ENCODE measurements around the gene FZD1. TPM values are rescaled to one million over a fixed set of nuclear protein-coding genes. Genes with fewer than 3 reads are reported as not detected.

The FZD1 gene
- polyA plus RNA-seq, 1 donor = 13.2 TPM

DNA sequence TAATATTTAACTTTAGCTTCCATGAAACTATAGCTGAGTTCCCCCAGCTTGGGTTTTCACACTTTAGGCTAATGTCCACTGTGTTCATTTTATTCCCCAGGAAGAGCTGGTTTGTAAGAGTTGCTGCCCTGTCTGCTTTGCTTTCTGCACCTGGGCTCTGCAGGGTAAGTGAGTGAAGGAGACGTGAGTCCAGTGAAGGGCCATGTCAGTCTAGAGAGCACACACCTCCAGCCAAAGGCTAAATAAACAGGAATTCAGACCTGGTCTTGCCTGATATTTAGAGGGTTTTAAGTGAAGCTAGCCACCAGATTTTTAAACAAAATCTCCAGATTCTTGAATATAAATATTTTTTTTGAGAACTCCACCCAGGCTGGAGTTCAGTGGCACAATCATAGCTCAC lies 24.5 kb upstream of the FZD1 start:
- Histone ChIP-seq H3K4me3 (ENCODE audit: low read length) (no peak overlapping the region), H3K36me3 (ENCODE audit: control insufficient read depth, insufficient read depth, low read length) (no peaks in the 10 kb centered on the region), H3K27me3 (ENCODE audit: control insufficient read depth, insufficient read depth, low read length) (no peaks in the 10 kb centered on the region), H3K4me1 (ENCODE audit: control insufficient read depth, insufficient read depth, low read length) (peaks cover 24% of the 10 kb centered on the region), H3K9me3 (ENCODE audit: control insufficient read depth, low read depth, low read length) (no peaks in the 10 kb centered on the region), H3K27ac (ENCODE audit: low read length) (peak overlapping the region; percentile 6)
- DNase-seq = peak in 1 of 2 donors; percentile 15
- no CpG with 5 or more reads among the region's 1 CpG for WGBS (ENCODE audit: insufficient coverage, low lambda C conversion rate)

DNA sequence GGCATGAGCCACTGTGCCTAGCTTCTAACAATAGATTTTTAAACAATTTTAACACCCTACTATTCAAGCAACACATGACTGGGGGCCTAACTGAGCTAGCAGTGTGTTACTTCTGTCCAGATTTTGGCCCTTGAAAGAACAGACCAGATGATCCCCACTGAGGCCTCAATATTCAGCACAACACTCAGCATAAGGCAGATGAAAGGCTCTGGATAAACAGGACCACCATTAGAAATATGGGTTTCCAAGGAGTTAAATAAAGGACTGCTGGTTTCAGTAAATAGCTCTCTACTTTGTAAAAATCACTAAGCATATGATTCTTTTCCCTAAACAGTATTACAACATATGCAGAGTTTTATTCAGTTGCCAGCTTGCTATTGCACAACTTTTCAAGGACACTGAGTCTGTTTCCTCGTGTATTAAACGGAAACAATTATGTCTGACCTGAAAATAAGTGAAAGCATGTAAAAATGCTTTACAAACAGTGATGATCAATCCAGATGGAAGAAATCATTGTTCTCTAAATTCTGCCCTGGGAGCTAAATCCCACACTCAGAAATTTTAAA lies 23.8 kb upstream of the FZD1 start:
- H3K36me3 ChIP-seq (ENCODE audit: control insufficient read depth, insufficient read depth, low read length) = no peaks in the 10 kb centered on the region
- H3K27ac ChIP-seq (ENCODE audit: low read length) = peak overlapping the region; percentile 4
- H3K9me3 ChIP-seq (ENCODE audit: control insufficient read depth, low read depth, low read length) = no peaks in the 10 kb centered on the region
- no peak overlapping the region for H3K4me3 ChIP-seq (ENCODE audit: low read length)
- peak in 1 of 2 donors; percentile 61 for DNase-seq
- no peaks in the 10 kb centered on the region for H3K27me3 ChIP-seq (ENCODE audit: control insufficient read depth, insufficient read depth, low read length)
- peaks cover 24% of the 10 kb centered on the region for H3K4me1 ChIP-seq (ENCODE audit: control insufficient read depth, insufficient read depth, low read length)
- no CpG with 5 or more reads among the region's 2 CpGs for WGBS (ENCODE audit: insufficient coverage, low lambda C conversion rate)

DNA sequence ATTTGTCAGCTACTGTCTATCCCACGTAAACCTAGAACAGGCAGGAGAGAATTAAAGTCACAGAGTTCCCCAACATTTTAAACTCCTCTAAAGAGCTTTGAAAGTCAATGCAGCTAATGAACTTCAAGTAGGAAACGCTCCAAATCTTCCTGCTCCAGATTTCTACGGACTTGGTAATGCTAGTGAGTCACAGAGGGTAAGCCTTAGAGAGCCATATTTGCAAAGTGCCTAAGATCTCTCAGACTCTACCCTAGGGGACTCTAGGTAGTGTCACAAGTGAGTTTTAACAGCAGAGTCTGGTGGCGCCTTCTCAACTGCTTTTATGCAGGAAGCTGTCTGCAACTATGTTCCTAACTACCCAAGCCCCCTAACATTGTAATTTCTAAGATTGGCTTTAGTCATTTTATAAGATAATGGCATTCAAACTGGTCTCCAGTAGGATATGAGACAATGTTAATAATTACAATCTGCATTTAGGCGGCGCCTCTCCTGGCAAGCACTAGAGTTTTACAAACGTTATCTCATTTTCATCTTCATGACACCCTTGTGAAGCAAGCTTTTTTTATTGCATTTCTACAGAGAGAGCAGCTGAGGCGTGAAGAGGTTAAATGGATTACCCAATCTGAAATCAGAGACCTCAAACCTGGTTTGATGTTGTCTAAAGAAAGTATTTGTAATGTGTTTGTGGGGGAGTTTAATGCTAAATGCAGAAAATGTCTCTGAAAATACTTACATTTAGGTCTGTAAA lies 22.0 kb upstream of the FZD1 start:
- H3K9me3 ChIP-seq (ENCODE audit: control insufficient read depth, low read depth, low read length) = no peaks in the 10 kb centered on the region
- no peaks in the 10 kb centered on the region for H3K27me3 ChIP-seq (ENCODE audit: control insufficient read depth, insufficient read depth, low read length)
- no peaks in the 10 kb centered on the region for H3K36me3 ChIP-seq (ENCODE audit: control insufficient read depth, insufficient read depth, low read length)
- 71% methylated on average over 1 of the region's 8 CpGs for WGBS (ENCODE audit: insufficient coverage, low lambda C conversion rate)
- H3K27ac ChIP-seq (ENCODE audit: low read length) = no peak overlapping the region
- H3K4me3 ChIP-seq (ENCODE audit: low read length) = no peak overlapping the region
- peaks cover 24% of the 10 kb centered on the region for H3K4me1 ChIP-seq (ENCODE audit: control insufficient read depth, insufficient read depth, low read length)
- DNase-seq = peak in 1 of 2 donors; percentile 42

DNA sequence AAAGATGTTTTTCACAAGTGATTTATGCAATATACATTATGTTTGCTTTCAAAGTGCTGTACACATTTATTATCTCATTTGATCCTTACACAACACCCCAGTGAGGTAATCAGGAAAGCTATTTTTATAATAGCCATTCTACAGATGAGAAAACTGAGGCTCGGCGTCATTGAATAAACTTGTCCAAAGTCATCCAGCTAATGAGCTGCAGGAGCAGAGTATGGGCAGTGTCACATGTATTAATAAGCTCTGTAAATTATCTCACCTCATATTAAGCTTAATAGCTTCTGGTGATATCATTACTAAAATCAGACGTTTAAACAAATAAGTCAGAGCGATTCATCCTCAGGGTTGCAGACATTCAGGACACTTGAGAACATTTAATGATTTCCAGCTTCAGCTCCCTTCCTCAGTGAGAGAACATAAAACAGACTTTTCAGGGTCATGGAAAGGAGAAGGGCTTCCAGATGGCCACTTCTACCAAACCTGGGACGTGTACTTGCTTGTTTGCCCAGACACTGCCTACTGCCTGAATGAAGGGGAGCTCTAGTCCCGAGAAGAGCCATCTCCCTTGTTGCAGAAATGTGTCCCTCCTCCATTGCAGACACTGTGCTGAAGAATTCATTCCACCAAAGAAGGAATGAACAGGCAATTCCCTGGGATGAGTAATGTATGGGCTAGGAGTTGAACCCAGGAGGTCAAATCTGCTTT lies 20.5 kb upstream of the FZD1 start:
- no CpG with 5 or more reads among the region's 6 CpGs for WGBS (ENCODE audit: insufficient coverage, low lambda C conversion rate)
- Histone ChIP-seq H3K9me3 (ENCODE audit: control insufficient read depth, low read depth, low read length) (no peaks in the 10 kb centered on the region), H3K27me3 (ENCODE audit: control insufficient read depth, insufficient read depth, low read length) (no peaks in the 10 kb centered on the region), H3K4me1 (ENCODE audit: control insufficient read depth, insufficient read depth, low read length) (peaks cover 24% of the 10 kb centered on the region), H3K27ac (ENCODE audit: low read length) (no peak overlapping the region), H3K4me3 (ENCODE audit: low read length) (no peak overlapping the region), H3K36me3 (ENCODE audit: control insufficient read depth, insufficient read depth, low read length) (no peaks in the 10 kb centered on the region)
- no peak for DNase-seq

DNA sequence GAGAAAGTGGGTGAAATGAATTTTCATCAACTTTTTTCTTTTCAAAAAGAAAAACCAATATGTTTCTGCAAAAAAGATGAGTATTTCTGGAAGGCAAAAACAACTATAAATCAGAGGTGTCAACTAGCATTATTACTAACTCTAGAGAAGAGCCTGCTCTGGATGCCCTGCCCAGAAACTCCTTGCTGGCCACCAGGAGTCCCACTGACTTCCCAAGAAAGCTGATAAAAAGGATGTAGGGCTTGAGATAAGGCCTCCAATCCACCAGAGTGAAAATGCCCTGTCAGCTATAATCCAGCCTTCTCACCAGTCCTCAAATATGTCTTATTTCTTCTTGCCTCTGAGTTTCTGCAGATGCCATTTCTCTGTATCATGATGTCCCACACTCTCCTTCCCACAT lies 16.7 kb upstream of the FZD1 start:
- H3K27ac ChIP-seq (ENCODE audit: low read length) = no peak overlapping the region
- H3K9me3 ChIP-seq (ENCODE audit: control insufficient read depth, low read depth, low read length) = no peaks in the 10 kb centered on the region
- H3K27me3 ChIP-seq (ENCODE audit: control insufficient read depth, insufficient read depth, low read length) = no peaks in the 10 kb centered on the region
- H3K4me3 ChIP-seq (ENCODE audit: low read length) = no peak overlapping the region
- DNase-seq = no peak
- peaks cover 5% of the 10 kb centered on the region for H3K4me1 ChIP-seq (ENCODE audit: control insufficient read depth, insufficient read depth, low read length)
- no peaks in the 10 kb centered on the region for H3K36me3 ChIP-seq (ENCODE audit: control insufficient read depth, insufficient read depth, low read length)

DNA sequence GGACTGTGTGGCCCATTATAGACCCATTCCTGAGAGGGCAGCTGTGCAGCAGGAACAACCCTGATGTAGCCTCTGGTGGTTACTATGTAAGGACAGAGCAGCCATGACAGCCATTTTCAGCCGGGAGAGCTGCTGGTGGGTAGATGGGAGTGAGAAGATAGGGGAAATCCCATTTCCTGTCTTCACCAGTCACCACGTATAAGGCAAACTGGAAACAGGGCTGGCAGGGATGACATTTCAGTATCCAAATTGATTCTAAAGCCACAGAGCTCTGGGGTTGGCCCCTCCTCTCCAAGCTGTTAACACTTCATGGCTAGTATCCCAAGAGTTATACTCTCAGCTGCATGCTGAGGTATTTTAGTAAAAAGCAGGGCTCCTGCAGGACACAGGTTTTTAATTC lies 15.2 kb upstream of the FZD1 start:
- H3K4me3 ChIP-seq (ENCODE audit: low read length) = no peak overlapping the region
- H3K4me1 ChIP-seq (ENCODE audit: control insufficient read depth, insufficient read depth, low read length) = no peaks in the 10 kb centered on the region
- H3K9me3 ChIP-seq (ENCODE audit: control insufficient read depth, low read depth, low read length) = no peaks in the 10 kb centered on the region
- 40% methylated on average over 1 of the region's 2 CpGs for WGBS (ENCODE audit: insufficient coverage, low lambda C conversion rate)
- no peaks in the 10 kb centered on the region for H3K36me3 ChIP-seq (ENCODE audit: control insufficient read depth, insufficient read depth, low read length)
- no peak for DNase-seq
- no peak overlapping the region for H3K27ac ChIP-seq (ENCODE audit: low read length)
- no peaks in the 10 kb centered on the region for H3K27me3 ChIP-seq (ENCODE audit: control insufficient read depth, insufficient read depth, low read length)

DNA sequence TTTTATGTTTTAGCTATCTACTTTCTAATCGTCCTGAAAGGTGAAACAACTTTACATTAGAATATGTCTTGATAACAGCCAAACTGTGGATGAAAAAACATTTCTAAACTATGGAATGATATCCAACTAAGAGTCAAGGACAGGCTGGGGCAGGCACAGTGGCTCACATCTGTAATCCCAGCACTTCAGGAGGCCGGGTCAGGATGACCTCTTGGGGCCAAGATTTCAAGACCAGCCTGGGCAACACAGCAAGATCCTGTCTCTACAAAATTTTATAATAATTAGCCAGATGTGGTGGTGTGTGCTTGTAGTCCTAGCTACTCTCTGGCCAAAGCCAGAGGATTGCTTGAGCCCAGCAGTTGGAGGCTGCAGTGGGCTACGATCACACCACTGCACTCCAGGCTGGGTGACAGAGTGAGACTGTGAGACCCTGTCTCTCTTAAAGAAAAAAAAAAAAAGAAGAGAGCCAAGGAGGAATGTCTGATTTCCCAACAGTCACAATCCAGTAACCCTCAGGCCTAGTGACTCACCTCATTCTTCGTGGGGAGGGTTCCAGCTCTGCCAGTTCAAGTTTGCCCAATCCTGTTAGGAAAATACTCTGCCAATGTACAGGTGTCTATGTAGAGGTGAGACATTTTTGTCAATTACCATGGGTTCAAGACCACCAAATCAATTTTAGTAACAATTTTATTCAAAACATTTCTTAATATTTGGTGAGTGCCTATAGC lies 14.6 kb upstream of the FZD1 start:
- H3K4me1 ChIP-seq (ENCODE audit: control insufficient read depth, insufficient read depth, low read length) = no peaks in the 10 kb centered on the region
- no peak overlapping the region for H3K27ac ChIP-seq (ENCODE audit: low read length)
- H3K9me3 ChIP-seq (ENCODE audit: control insufficient read depth, low read depth, low read length) = no peaks in the 10 kb centered on the region
- no peak overlapping the region for H3K4me3 ChIP-seq (ENCODE audit: low read length)
- WGBS (ENCODE audit: insufficient coverage, low lambda C conversion rate) = no CpG with 5 or more reads among the region's 4 CpGs
- DNase-seq = no peak
- no peaks in the 10 kb centered on the region for H3K36me3 ChIP-seq (ENCODE audit: control insufficient read depth, insufficient read depth, low read length)
- no peaks in the 10 kb centered on the region for H3K27me3 ChIP-seq (ENCODE audit: control insufficient read depth, insufficient read depth, low read length)

DNA sequence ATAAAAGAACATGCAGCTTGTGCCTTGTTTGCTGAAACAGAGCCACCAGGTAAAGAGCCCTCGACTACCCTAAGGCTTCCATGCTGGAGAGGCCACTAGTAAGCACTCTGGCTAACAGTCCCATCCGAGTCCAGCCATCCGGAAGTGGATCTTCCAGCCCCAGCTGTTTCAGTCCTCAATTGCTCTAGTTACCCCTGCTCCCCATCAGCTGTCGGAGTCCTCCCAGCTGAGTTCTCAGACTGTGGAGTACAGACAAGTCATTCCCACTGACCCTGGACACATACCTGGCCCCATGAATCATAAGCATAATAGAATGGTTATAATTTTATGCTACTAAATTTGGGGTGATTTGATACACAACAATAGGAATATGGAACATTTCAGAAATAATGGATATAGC lies 13.5 kb upstream of the FZD1 start:
- H3K9me3 ChIP-seq (ENCODE audit: control insufficient read depth, low read depth, low read length) = no peaks in the 10 kb centered on the region
- H3K27me3 ChIP-seq (ENCODE audit: control insufficient read depth, insufficient read depth, low read length) = no peaks in the 10 kb centered on the region
- no peaks in the 10 kb centered on the region for H3K4me1 ChIP-seq (ENCODE audit: control insufficient read depth, insufficient read depth, low read length)
- WGBS (ENCODE audit: insufficient coverage, low lambda C conversion rate) = no CpG with 5 or more reads among the region's 4 CpGs
- H3K36me3 ChIP-seq (ENCODE audit: control insufficient read depth, insufficient read depth, low read length) = no peaks in the 10 kb centered on the region
- no peak overlapping the region for H3K27ac ChIP-seq (ENCODE audit: low read length)
- no peak for DNase-seq
- H3K4me3 ChIP-seq (ENCODE audit: low read length) = no peak overlapping the region

DNA sequence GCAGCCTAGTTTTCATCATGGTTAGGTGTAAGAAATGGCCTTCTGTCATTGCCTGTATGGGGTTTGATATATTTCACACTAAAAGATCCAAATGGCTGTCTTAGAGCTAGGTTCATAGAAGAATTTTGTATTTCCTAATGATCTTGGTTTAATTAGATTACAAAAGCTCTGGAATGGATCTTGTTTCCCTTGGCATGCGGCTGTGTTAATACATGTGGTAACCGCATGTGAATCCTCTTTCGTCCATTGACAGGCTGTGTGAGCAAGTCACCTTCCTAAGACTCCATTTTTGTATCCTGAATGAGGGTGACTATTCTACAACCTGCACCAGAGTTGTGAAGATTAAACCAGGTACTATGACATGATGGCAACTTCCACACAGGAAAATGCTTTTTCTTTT lies 12.4 kb upstream of the FZD1 start:
- DNase-seq = no peak
- Histone ChIP-seq H3K36me3 (ENCODE audit: control insufficient read depth, insufficient read depth, low read length) (no peaks in the 10 kb centered on the region), H3K27me3 (ENCODE audit: control insufficient read depth, insufficient read depth, low read length) (no peaks in the 10 kb centered on the region), H3K27ac (ENCODE audit: low read length) (no peak overlapping the region), H3K4me3 (ENCODE audit: low read length) (no peak overlapping the region), H3K4me1 (ENCODE audit: control insufficient read depth, insufficient read depth, low read length) (no peaks in the 10 kb centered on the region), H3K9me3 (ENCODE audit: control insufficient read depth, low read depth, low read length) (no peaks in the 10 kb centered on the region)
- WGBS (ENCODE audit: insufficient coverage, low lambda C conversion rate) = no CpG with 5 or more reads among the region's 3 CpGs

DNA sequence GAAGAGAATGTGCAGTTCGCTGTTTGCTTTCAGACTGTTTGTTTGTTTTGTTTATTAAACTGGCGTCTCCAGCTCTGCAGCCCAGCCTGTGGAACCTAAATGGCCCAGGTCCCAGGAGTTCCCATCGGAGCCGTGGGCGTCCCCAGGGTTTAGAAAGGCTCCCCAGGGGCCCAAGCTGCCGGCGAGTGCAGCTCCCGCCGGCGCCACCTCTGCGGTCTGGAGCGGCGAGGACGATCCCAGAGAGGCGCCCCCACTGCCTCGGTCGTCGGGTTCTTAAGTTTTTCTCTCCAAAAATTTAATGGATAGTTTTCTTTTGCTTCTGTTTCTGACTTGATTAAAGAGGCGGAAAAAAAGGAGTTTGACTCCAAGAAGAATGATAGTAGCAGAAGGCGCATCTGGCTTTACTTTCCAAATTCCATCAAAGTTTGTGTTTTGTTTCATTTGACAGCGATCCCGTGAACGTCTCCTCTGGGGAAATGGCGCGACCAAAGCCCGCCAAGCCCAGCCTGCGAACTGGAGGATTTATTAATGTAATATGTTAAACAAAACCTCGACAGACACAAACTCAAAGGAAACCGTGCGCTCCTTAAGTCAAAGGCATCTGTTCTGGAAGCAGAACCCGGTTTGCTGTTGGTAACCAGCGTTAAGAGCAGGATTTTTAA lies 718 bp upstream of the FZD1 start:
- no peaks in the 10 kb centered on the region for H3K27me3 ChIP-seq (ENCODE audit: control insufficient read depth, insufficient read depth, low read length)
- H3K27ac ChIP-seq (ENCODE audit: low read length) = peak overlapping the region; percentile 82
- H3K4me3 ChIP-seq (ENCODE audit: low read length) = peak overlapping the region; percentile 76
- no peak for DNase-seq
- H3K36me3 ChIP-seq (ENCODE audit: control insufficient read depth, insufficient read depth, low read length) = no peaks in the 10 kb centered on the region
- 0% methylated on average over 4 of the region's 32 CpGs for WGBS (ENCODE audit: insufficient coverage, low lambda C conversion rate)
- peaks cover 9% of the 10 kb centered on the region for H3K9me3 ChIP-seq (ENCODE audit: control insufficient read depth, low read depth, low read length)
- peaks cover 20% of the 10 kb centered on the region for H3K4me1 ChIP-seq (ENCODE audit: control insufficient read depth, insufficient read depth, low read length)
